Epithelial cell of proximal tubule (primary cell): ENCODE results near the gene BAIAP2. TPM values are rescaled to one million over a fixed set of nuclear protein-coding genes. Genes with fewer than 3 reads are reported as not detected.
A peak's percentile ranks its signal among the peaks of the same experiment; 100 is the strongest.

Experiments used
- DNase-seq: peaks from one replicate; pipeline ENCODE4 v3.0.0-alpha.2; 2011; ENCODE audit warnings: low read depth
- H3K4me3 ChIP-seq: 2 replicates; pipeline ENCODE4 v1.5.1; 2011; ENCODE audit warnings: low read depth, mild to moderate bottlenecking, low read length
- CTCF ChIP-seq: conservative IDR thresholded peaks from 2 replicates; pipeline ENCODE4 v1.5.1; 2012; ENCODE audit warnings: low read depth, mild to moderate bottlenecking, low read length
- total RNA-seq: library from RNA; depleted of rRNA; stranded (reverse); fragments of >200 nt; gene quantifications from 2 replicates; pipeline ENCODE4 v1.2.3, GENCODE V29; 2015

The BAIAP2 gene
- total RNA-seq, 1 donor from 2014 or later = 44.0 TPM

- H3K4me3 ChIP-seq = peak within 1 kb of the TSS; percentile 80
- no peak for DNase-seq
- no peak for TF ChIP-seq CTCF
Measured at GRCh38 chr17:80991645-80992076, 43.3 kb upstream of the BAIAP2 start, which contains the start of gene CHMP6. Gene CHMP6 (plus strand): TSS chr17:80991841. CDS start chr17:80991919, 78 bp downstream.

- H3K4me3 ChIP-seq = peak overlapping the region; percentile 80
- DNase-seq = no peak
- TF ChIP-seq CTCF = no peak
Measured at GRCh38 chr17:80992077-80992947, 42.6 kb upstream of the BAIAP2 start.

- no peak for DNase-seq
- H3K4me3 ChIP-seq = peak overlapping the region; percentile 80
- TF ChIP-seq CTCF = no peak
Measured at GRCh38 chr17:80992948-80993624, 41.9 kb upstream of the BAIAP2 start.

- DNase-seq = no peak
- no peak overlapping the region for H3K4me3 ChIP-seq
- no peak for TF ChIP-seq CTCF
Measured at GRCh38 chr17:80995131-80995530, 39.8 kb upstream of the BAIAP2 start.

- no peak for DNase-seq
- no peak for TF ChIP-seq CTCF
- H3K4me3 ChIP-seq = no peak overlapping the region
Measured at GRCh38 chr17:80996422-80997305, 38.3 kb upstream of the BAIAP2 start.

GRCh38 chr17:80997424-80998117, 37.4 kb upstream of the BAIAP2 start:
- no peak for DNase-seq
- no peak overlapping the region for H3K4me3 ChIP-seq
- no peak for TF ChIP-seq CTCF
